ENCODE results near the gene PRELID1.
"Not testable (repeated sequence)": the region's sequence is repeated elsewhere in the genome, so short reads cannot be mapped to it uniquely, and the experiment has no call there.

Gene PRELID1, protein sequence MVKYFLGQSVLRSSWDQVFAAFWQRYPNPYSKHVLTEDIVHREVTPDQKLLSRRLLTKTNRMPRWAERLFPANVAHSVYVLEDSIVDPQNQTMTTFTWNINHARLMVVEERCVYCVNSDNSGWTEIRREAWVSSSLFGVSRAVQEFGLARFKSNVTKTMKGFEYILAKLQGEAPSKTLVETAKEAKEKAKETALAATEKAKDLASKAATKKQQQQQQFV

DNA sequence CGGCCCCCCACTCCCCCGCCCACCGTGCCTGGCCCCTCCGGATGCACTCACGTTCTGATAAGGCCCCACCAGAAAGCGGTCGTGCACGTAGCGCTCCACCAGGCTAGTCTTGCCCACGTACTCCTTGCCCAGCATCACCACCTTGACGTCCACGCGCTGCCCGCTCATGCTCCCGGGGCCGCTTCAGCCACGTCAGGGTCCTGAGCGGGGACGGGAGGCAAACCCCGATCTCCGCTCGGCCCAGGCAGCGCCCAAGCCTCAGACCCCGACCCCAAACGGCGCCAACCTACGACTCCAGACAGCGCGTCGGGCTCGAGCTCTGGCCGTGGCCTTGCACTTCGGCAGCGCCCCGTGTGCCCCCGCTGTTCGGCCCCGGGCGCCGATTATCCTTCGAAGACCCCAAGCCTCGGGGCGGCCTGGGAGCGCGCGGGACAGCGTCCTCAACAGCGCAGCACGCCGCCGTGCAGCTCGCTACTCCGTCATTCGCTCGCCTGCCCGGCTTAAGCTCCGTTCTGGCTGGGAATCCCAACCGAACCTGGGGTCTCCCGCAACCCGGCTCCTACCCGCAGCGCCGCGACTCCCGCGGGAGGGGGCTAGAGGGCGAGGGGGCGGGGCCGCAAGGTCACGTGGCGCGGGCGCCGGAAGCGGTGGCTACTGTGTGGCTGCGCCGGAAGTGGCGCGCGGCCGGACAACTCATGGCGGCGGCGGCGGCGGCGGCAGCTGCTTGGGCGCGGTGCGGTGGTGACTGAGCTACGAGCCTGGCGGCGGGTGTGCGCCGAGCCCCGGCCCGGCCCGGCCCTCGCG is at the start of gene PRELID1, which contains the start of gene RAB24:
Gene PRELID1 (plus strand): TSS at position 679 of the 804 bp plus-strand sequence. CDS start 187 bp downstream, outside the sequence.
Gene RAB24 (minus strand): TSS at position 599 of the 804 bp plus-strand sequence. CDS start 431 bp downstream, at position 168.
- Histone ChIP-seq H3K36me3 (ENCODE audit: insufficient read depth, low read length) (no peaks in the 10 kb centered on the region), H3K4me1 (ENCODE audit: control insufficient read depth, insufficient read depth, low read length, unreplicated experiment) (peaks cover 55% of the 10 kb centered on the region), H3K79me2 (ENCODE audit: control insufficient read depth, insufficient read depth, low read length, unreplicated experiment) (peaks cover 47% of the 10 kb centered on the region), H3K4me3 (ENCODE audit: low read depth, low read length) (peak within 1 kb of the TSS; percentile 100), H3K27me3 (ENCODE audit: insufficient read depth, low read length) (no peaks in the 10 kb centered on the region), H2AFZ (ENCODE audit: low read length, unreplicated experiment) (peak within 1 kb of the TSS; percentile 95), H3K27ac (ENCODE audit: low read depth, low read length) (peak within 1 kb of the TSS; percentile 58)

DNA sequence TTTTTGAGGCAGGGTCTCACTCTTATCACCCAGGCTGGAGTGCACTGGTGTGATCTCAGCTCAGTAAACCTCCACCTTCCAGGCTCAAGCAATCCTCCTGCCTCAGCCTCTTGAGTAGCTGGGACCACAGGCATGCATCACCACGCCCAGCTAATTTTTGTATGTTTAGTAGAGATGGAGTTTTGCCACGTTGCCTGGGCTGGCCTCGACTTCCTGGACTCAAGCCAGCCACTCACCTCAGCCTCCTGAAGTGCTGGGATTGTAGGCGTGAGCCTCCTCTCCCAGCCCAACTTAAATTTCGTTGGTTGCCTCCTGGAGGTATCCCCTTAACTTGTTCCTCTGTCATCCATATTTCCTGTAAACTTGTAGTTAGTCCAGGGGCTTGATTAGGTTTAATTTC is 47.3 kb upstream of the PRELID1 start:
- Histone ChIP-seq H3K4me3 (ENCODE audit: low read depth, low read length) (no peak overlapping the region), H3K4me1 (ENCODE audit: control insufficient read depth, insufficient read depth, low read length, unreplicated experiment) (no peaks in the 10 kb centered on the region), H2AFZ (ENCODE audit: low read length, unreplicated experiment) (no peak overlapping the region), H3K27ac (ENCODE audit: low read depth, low read length) (no peak overlapping the region), H3K79me2 (ENCODE audit: control insufficient read depth, insufficient read depth, low read length, unreplicated experiment) (no peaks in the 10 kb centered on the region), H3K36me3 (ENCODE audit: insufficient read depth, low read length) (peaks cover 39% of the 10 kb centered on the region), H3K27me3 (ENCODE audit: insufficient read depth, low read length) (no peaks in the 10 kb centered on the region)

DNA sequence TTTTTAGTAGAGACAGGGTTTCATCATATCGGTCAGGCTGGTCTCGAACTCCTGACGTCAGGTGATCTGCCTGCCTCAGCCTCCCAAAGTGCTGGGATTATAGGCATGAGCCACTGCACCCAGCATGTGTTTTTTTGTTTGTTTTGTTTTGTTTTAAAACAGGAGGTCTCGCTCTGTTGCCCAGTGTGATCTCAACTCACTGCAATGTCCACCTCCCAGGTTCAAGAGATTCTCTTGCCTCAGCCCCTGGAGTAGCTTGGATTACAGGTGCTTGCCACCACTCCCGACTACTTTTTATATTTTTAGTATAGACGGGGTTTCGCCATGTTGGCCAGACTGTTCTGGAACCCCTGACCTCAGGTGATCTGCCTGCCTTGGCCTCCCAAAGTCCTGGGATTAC is 44.9 kb upstream of the PRELID1 start:
- H2AFZ ChIP-seq (ENCODE audit: low read length, unreplicated experiment); H3K4me1 ChIP-seq (ENCODE audit: control insufficient read depth, insufficient read depth, low read length, unreplicated experiment); H3K4me3 ChIP-seq (ENCODE audit: low read depth, low read length); H3K27me3 ChIP-seq (ENCODE audit: insufficient read depth, low read length); H3K79me2 ChIP-seq (ENCODE audit: control insufficient read depth, insufficient read depth, low read length, unreplicated experiment); H3K27ac ChIP-seq (ENCODE audit: low read depth, low read length): not testable (repeated sequence)
- H3K36me3 ChIP-seq (ENCODE audit: insufficient read depth, low read length), result peaks cover 24% of the 10 kb centered on the region

DNA sequence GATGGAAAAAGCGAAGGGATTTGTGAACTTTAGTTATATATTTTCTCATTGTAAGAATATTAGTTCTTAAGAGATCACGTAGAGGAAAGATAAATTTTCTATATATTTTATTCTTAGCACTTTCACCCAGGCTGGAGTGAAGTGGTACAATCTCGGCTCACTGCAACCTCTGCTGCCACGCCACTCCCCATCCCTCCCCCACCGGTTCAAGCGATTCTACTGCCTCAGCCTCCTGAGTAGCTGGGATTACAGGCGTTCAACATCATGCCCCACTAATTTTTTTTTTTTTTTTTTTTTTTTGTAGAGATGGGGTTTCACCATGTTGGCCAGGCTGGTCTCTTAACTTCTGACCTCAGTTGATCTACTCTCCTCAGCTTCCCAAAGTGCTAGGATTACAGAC is 42.6 kb upstream of the PRELID1 start:
- Histone ChIP-seq H3K79me2 (ENCODE audit: control insufficient read depth, insufficient read depth, low read length, unreplicated experiment) (no peaks in the 10 kb centered on the region), H3K4me3 (ENCODE audit: low read depth, low read length) (no peak overlapping the region), H3K27me3 (ENCODE audit: insufficient read depth, low read length) (no peaks in the 10 kb centered on the region), H3K4me1 (ENCODE audit: control insufficient read depth, insufficient read depth, low read length, unreplicated experiment) (no peaks in the 10 kb centered on the region), H3K27ac (ENCODE audit: low read depth, low read length) (no peak overlapping the region), H3K36me3 (ENCODE audit: insufficient read depth, low read length) (peaks cover 27% of the 10 kb centered on the region), H2AFZ (ENCODE audit: low read length, unreplicated experiment) (no peak overlapping the region)

DNA sequence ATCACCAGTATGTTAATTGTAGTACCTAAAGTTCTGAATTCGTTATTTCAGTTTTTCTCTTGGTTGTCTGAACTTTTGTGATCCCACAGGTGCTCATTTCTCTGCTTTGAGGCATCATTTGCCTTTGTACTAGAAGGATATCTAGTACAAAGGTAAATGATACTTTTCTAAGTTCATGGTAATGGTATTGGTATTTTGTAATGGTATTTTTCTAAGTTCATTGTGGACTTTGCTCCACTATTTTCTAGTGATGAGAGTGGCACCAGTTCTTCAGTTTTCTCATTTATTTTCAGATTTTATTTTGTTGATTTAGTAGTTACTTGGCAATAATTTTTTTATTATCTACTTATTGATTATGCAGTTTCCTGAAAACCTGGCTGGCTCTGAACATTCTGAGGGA is 42.1 kb upstream of the PRELID1 start:
- Histone ChIP-seq H2AFZ (ENCODE audit: low read length, unreplicated experiment) (no peak overlapping the region), H3K4me3 (ENCODE audit: low read depth, low read length) (no peak overlapping the region), H3K4me1 (ENCODE audit: control insufficient read depth, insufficient read depth, low read length, unreplicated experiment) (no peaks in the 10 kb centered on the region), H3K36me3 (ENCODE audit: insufficient read depth, low read length) (peaks cover 26% of the 10 kb centered on the region), H3K27ac (ENCODE audit: low read depth, low read length) (no peak overlapping the region), H3K79me2 (ENCODE audit: control insufficient read depth, insufficient read depth, low read length, unreplicated experiment) (no peaks in the 10 kb centered on the region), H3K27me3 (ENCODE audit: insufficient read depth, low read length) (no peaks in the 10 kb centered on the region)

DNA sequence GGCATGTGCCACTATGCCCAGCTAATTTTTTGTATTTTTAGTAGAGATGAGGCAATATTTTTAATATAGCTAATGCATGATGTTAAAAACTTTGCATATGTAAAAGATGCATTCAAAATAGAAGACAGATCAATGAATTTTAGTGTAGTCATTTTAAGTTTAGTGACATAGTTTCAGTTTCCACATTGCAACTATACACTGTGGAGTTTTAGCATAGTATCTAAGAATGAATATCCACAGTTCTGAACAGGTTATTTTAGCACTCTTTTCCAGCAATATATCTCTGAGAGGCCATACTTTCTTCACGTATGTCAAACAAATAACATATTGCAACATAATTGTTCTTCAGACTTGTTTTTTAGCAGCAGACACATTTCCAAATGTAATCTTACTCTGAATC is 39.4 kb upstream of the PRELID1 start:
- Histone ChIP-seq H3K27me3 (ENCODE audit: insufficient read depth, low read length) (no peaks in the 10 kb centered on the region), H3K36me3 (ENCODE audit: insufficient read depth, low read length) (peaks cover 23% of the 10 kb centered on the region), H3K27ac (ENCODE audit: low read depth, low read length) (no peak overlapping the region), H3K4me1 (ENCODE audit: control insufficient read depth, insufficient read depth, low read length, unreplicated experiment) (no peaks in the 10 kb centered on the region), H3K79me2 (ENCODE audit: control insufficient read depth, insufficient read depth, low read length, unreplicated experiment) (no peaks in the 10 kb centered on the region), H2AFZ (ENCODE audit: low read length, unreplicated experiment) (no peak overlapping the region), H3K4me3 (ENCODE audit: low read depth, low read length) (no peak overlapping the region)

DNA sequence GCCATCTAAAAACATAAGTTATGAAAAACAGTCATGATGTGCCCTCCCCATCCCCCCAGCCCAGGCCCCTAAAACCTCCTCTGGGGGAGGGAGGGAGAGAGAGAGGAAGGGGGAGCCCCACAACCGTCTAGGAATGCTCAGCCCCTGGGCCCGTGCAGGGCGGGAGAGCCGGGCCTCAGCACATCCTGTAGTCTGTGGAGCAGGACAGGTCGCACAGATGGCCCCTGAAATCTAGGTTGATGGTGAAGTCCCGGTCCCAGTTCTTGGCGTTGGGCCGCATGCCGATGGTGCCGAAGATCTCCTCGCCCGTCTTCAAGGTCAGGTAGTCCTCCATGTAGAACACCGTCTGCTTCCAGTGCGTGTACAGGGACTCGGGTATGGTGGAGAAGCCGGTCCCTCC is 38.2 kb upstream of the PRELID1 start:
- H3K27ac ChIP-seq (ENCODE audit: low read depth, low read length), result no peak overlapping the region
- H3K27me3 ChIP-seq (ENCODE audit: insufficient read depth, low read length), result no peaks in the 10 kb centered on the region
- peaks cover 23% of the 10 kb centered on the region for H3K36me3 ChIP-seq (ENCODE audit: insufficient read depth, low read length)
- H2AFZ ChIP-seq (ENCODE audit: low read length, unreplicated experiment), result no peak overlapping the region
- H3K4me3 ChIP-seq (ENCODE audit: low read depth, low read length), result no peak overlapping the region
- H3K4me1 ChIP-seq (ENCODE audit: control insufficient read depth, insufficient read depth, low read length, unreplicated experiment), result peaks cover 5% of the 10 kb centered on the region
- H3K79me2 ChIP-seq (ENCODE audit: control insufficient read depth, insufficient read depth, low read length, unreplicated experiment), result peaks cover under 1% of the 10 kb centered on the region

DNA sequence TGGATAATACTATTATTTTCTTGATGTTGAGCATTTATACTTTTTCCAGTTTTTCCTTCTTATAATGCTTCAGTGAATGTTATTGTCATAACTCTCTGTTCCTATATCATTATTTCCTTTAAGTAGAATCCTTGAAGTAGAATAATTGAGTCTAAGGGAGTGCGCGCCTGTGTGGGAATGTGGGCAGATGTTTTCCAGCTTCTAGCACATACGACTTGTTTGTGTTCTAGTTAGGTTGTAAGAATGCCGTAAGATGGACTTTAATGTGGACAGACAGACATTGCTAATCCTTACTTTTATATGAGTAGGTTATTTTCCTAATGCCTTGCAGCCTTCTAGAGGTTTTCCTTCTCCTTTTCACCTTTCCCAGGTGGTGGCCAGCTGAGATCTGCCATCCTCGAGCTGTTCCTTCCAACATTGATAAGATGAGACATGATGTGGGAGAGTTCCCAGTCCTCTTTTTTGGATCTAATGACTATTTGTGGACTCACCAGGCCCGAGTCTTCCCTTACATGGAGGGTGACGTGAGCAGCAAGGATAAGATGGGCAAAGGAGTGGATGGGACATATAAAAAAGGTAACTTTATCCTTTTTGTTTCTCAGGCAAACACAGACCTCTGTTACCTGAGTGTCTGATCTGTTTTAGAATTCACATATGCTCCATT is 34.2 kb upstream of the PRELID1 start:
- H3K79me2 ChIP-seq (ENCODE audit: control insufficient read depth, insufficient read depth, low read length, unreplicated experiment), result peaks cover 2% of the 10 kb centered on the region
- peaks cover 29% of the 10 kb centered on the region for H3K36me3 ChIP-seq (ENCODE audit: insufficient read depth, low read length)
- H3K4me3 ChIP-seq (ENCODE audit: low read depth, low read length), result no peak overlapping the region
- H3K27me3 ChIP-seq (ENCODE audit: insufficient read depth, low read length), result no peaks in the 10 kb centered on the region
- no peak overlapping the region for H2AFZ ChIP-seq (ENCODE audit: low read length, unreplicated experiment)
- H3K27ac ChIP-seq (ENCODE audit: low read depth, low read length), result no peak overlapping the region
- peaks cover 14% of the 10 kb centered on the region for H3K4me1 ChIP-seq (ENCODE audit: control insufficient read depth, insufficient read depth, low read length, unreplicated experiment)

DNA sequence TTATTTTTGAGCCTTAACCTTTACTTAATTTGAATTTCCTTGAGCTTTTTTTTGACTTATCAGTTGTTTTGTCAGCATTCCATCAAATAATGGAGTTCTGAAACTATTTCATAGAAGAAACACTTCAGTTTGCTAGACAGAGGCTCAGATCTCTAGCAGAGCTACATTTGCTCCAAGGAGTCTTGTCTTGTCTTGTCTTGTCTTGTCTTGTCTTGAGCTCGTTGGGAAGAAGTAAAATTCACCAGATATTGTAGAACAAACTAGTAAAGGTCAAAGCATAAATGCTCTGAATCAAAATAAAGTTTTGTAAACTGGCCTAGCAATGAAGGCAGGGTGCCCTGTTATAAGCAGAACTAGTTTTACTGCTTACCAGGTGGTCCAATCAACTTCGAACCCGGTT is 33.6 kb upstream of the PRELID1 start:
- Histone ChIP-seq H3K36me3 (ENCODE audit: insufficient read depth, low read length) (peaks cover 29% of the 10 kb centered on the region), H3K4me1 (ENCODE audit: control insufficient read depth, insufficient read depth, low read length, unreplicated experiment) (peaks cover 14% of the 10 kb centered on the region), H3K27me3 (ENCODE audit: insufficient read depth, low read length) (no peaks in the 10 kb centered on the region), H3K4me3 (ENCODE audit: low read depth, low read length) (no peak overlapping the region), H3K27ac (ENCODE audit: low read depth, low read length) (no peak overlapping the region), H3K79me2 (ENCODE audit: control insufficient read depth, insufficient read depth, low read length, unreplicated experiment) (peaks cover 3% of the 10 kb centered on the region), H2AFZ (ENCODE audit: low read length, unreplicated experiment) (no peak overlapping the region)

DNA sequence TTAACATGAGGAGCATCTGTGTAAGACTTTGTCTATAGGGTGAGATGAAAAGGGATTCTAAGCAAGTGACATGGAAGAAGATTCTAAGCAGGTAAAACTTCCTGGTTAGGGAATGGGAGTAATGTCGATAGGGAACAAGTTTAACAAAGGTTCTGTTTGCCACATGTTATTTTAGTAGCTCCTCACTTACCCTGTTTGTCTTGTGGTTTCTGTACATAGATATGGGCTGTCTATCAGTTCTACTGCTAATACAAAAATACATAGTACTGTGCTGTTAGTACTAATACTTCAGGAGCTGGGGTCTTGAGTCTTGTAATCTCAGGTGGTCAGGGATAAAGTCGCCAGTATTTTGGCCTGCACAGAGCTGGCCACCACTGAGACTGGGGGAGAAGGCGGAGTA is 32.9 kb upstream of the PRELID1 start:
- peaks cover 14% of the 10 kb centered on the region for H3K4me1 ChIP-seq (ENCODE audit: control insufficient read depth, insufficient read depth, low read length, unreplicated experiment)
- peaks cover 31% of the 10 kb centered on the region for H3K36me3 ChIP-seq (ENCODE audit: insufficient read depth, low read length)
- H3K27me3 ChIP-seq (ENCODE audit: insufficient read depth, low read length), result no peaks in the 10 kb centered on the region
- no peak overlapping the region for H3K4me3 ChIP-seq (ENCODE audit: low read depth, low read length)
- no peak overlapping the region for H2AFZ ChIP-seq (ENCODE audit: low read length, unreplicated experiment)
- peaks cover 5% of the 10 kb centered on the region for H3K79me2 ChIP-seq (ENCODE audit: control insufficient read depth, insufficient read depth, low read length, unreplicated experiment)
- no peak overlapping the region; the same call in 1 of the 2 replicates for H3K27ac ChIP-seq (ENCODE audit: low read depth, low read length)
